GM12878 (cell line): Measurements from ENCODE around the gene PPBP. TPM values are rescaled to one million over a fixed set of nuclear protein-coding genes. Genes with fewer than 3 reads are reported as not detected.

ENCODE experiments used
- ATAC-seq: fragments of 200-7000 bp; cut with Tn5 transposase; 3 replicates; pipeline ENCODE4 v1.9.1; 2020; ENCODE audit warnings: mild to moderate bottlenecking, moderate library complexity
- BruUV-seq: library from RNA; stranded (reverse); fragments of 400-500 nt; replicated peaks from 2 replicates; lab custom pipeline; 2021; lab: Mats Ljungman, UMichigan
- CTCF ChIA-PET: fragments of 300-600 bp; sonication (Branson Sonifier 250); formaldehyde crosslinking; extraction: SDS; loops from one replicate; lab custom pipeline; 2021; ENCODE audit warnings: inconsistent platforms; lab: Yijun Ruan, JAX
- POLR2A ChIA-PET: fragments of 350-600 bp; formaldehyde crosslinking; extraction: SDS; loops from one replicate; lab custom pipeline; 2021; ENCODE audit warnings: inconsistent platforms; lab: Charles Lee
- RAD21 ChIA-PET: fragments of 300-600 bp; sonication (Branson Sonifier 250); formaldehyde crosslinking; loops from one replicate; lab custom pipeline; 2023; ENCODE audit warnings: antibody characterized with exemption; ENCODE audit not compliant: unreplicated experiment; lab: Charles Lee
- SMC1A ChIA-PET: fragments of 300-600 bp; sonication (Branson Sonifier 250); formaldehyde crosslinking; loops from one replicate; lab custom pipeline; 2023; ENCODE audit not compliant: unreplicated experiment, uncharacterized antibody; lab: Charles Lee
- DNase-seq: peaks from one replicate; pipeline ENCODE4 v3.0.0-alpha.2; 2011; ENCODE audit warnings: low read depth, low spot score
- FAIRE-seq: peaks from 3 replicates; lab custom pipeline; 2011; peaks lifted over from hg19 to GRCh38; lab: Jason Lieb, UNC
- H2AFZ ChIP-seq: 2 replicates; pipeline ENCODE4 v1.6.0; 2011; ENCODE audit warnings: low read depth, low read length, control low read depth; ENCODE audit not compliant: control insufficient read depth
- H3K27ac ChIP-seq: 2 replicates; pipeline ENCODE4 v1.5.1; 2011; ENCODE audit warnings: control low read depth; ENCODE audit not compliant: control insufficient read depth, insufficient read depth
- H3K27me3 ChIP-seq, 2 experiments: replicated peaks in 1 of 2; 2 replicates each; pipeline versions ENCODE4 v1.6.0 to v1.6.1; 2011; ENCODE audit warnings: low read length in 1 of 2; ENCODE audit not compliant: control insufficient read depth in 2 of 2, insufficient read depth in 2 of 2
- H3K36me3 ChIP-seq, 2 experiments: 2 replicates each; pipeline ENCODE4 v1.5.1; 2011; ENCODE audit warnings: low read length in 1 of 2; ENCODE audit not compliant: control insufficient read depth in 2 of 2, insufficient read depth in 2 of 2
- H3K4me1 ChIP-seq: 2 replicates; pipeline ENCODE4 v1.6.1; 2011; ENCODE audit warnings: mild to moderate bottlenecking, low read length, moderate library complexity, mixed read lengths; ENCODE audit not compliant: control insufficient read depth, insufficient read depth
- H3K4me2 ChIP-seq: 2 replicates; pipeline ENCODE4 v1.6.0; 2011; ENCODE audit warnings: control low read depth; ENCODE audit not compliant: control insufficient read depth, insufficient read depth
- H3K4me3 ChIP-seq: fragments of 200-600 bp; sonication (generic); 2 replicates; pipeline ENCODE4 v1.5.1; 2016
- H3K79me2 ChIP-seq: 2 replicates; pipeline ENCODE4 v1.6.0; 2011; ENCODE audit warnings: low read length; ENCODE audit not compliant: control insufficient read depth, insufficient read depth
- H3K9ac ChIP-seq: 2 replicates; pipeline ENCODE4 v1.8.0; 2011; ENCODE audit warnings: low read length, control low read depth, mixed read lengths; ENCODE audit not compliant: control insufficient read depth, insufficient read depth
- H3K9me3 ChIP-seq: replicated peaks from 3 replicates; pipeline ENCODE4 v1.5.1; 2011; ENCODE audit warnings: mild to moderate bottlenecking, low read length; ENCODE audit not compliant: control insufficient read depth, insufficient read depth
- H4K20me1 ChIP-seq: 2 replicates; pipeline ENCODE4 v1.6.0; 2011; ENCODE audit not compliant: control insufficient read depth, insufficient read depth
- BACH1 ChIP-seq: fragments of 450-650 bp; IDR thresholded peaks from 2 replicates; pipeline ENCODE4 v1.6.1; 2017; ENCODE audit warnings: mild to moderate bottlenecking, borderline replicate concordance
- CHD1 ChIP-seq: IDR thresholded peaks from 2 replicates; pipeline ENCODE4 v1.6.1; 2012; ENCODE audit warnings: low read depth, low read length, improper control_type of control experiment
- HDGF ChIP-seq: fragments of 450-650 bp; IDR thresholded peaks from 2 replicates; pipeline ENCODE4 v1.6.1; 2016; ENCODE audit warnings: antibody characterized with exemption
- MEF2A ChIP-seq: IDR thresholded peaks from 2 replicates; pipeline ENCODE4 v1.6.1; 2011; ENCODE audit warnings: low read depth, mild to moderate bottlenecking, low read length, moderate library complexity; ENCODE audit not compliant: insufficient read depth
- PAX8 ChIP-seq: fragments of 450-650 bp; IDR thresholded peaks from 2 replicates; pipeline ENCODE4 v1.6.1; 2017; ENCODE audit warnings: mild to moderate bottlenecking, moderate library complexity
- PML ChIP-seq: IDR thresholded peaks from 2 replicates; pipeline ENCODE4 v1.6.1; 2012; ENCODE audit warnings: low read length, inconsistent platforms
- RAD51 ChIP-seq: fragments of 450-650 bp; IDR thresholded peaks from 2 replicates; pipeline ENCODE4 v1.6.1; 2016; ENCODE audit warnings: moderate library complexity, mild to moderate bottlenecking, inconsistent platforms
- RB1 ChIP-seq: fragments of 450-650 bp; formaldehyde crosslinking; IDR thresholded peaks from 2 replicates; pipeline ENCODE4 v1.6.1; 2017; ENCODE audit warnings: mild to moderate bottlenecking, borderline replicate concordance
- SRF ChIP-seq, 2 experiments: IDR thresholded peaks; 2 replicates each; pipeline ENCODE4 v1.6.1; 2011; ENCODE audit warnings: low read depth in 2 of 2, low read length in 2 of 2, mild to moderate bottlenecking in 1 of 2, moderate library complexity in 1 of 2
- STAT3 ChIP-seq: IDR thresholded peaks from 2 replicates; pipeline ENCODE4 v1.6.1; 2011; ENCODE audit warnings: low read depth, low read length, improper control_type of control experiment
- TAF1 ChIP-seq: IDR thresholded peaks from 2 replicates; pipeline ENCODE4 v1.6.1; 2011; ENCODE audit warnings: mild to moderate bottlenecking, low read depth, low read length, borderline replicate concordance
- WGBS: methylation state at CpG from one replicate; pipeline ENCODE4 v1.1.6; 2016; ENCODE audit warnings: low lambda C conversion rate; ENCODE audit not compliant: insufficient replicate concordance, insufficient coverage; ENCODE audit errors: missing lambda C conversion rate; 5-methylcytosine and 5-hydroxymethylcytosine counted together
- in situ Hi-C: fragments of 300-500 bp; cut with MboI; formaldehyde crosslinking; loops from 9 replicates; pipeline ENCODE4 v1.14.3; 2018; ENCODE audit warnings: mixed read lengths
- intact Hi-C: fragments of 100-400 bp; cut with micrococcal nuclease; formaldehyde crosslinking; loops from one replicate; pipeline ENCODE4 v1.14.2; 2022; ENCODE audit not compliant: unreplicated experiment
- polyA plus RNA-seq, 11 experiments: library from polyadenylated mRNA; depleted of rRNA in 4 of 11; unstranded in 6 of 11; stranded (reverse) in 5 of 11; fragments of >200 nt; fragmentation: Nextera tagmentation in 4 of 11; fragmentation: Illumina TruSeq in 1 of 11; extraction: Ambion mirVana in 4 of 11; extraction: Trizol in 1 of 11; gene quantifications; 1 replicate in 1 of 11; 2 replicates in 10 of 11; pipeline versions ENCODE4 v1.2.1 to v1.2.3, GENCODE V29; 2011 to 2016; ENCODE audit warnings: inconsistent platforms in 2 of 11, missing spikeins in 2 of 11, low read depth in 1 of 11
- total RNA-seq, 4 experiments: library from RNA; depleted of rRNA in 3 of 4; stranded (reverse); fragments of >200 nt in 3 of 4; fragmentation: Illumina TruSeq in 1 of 4; extraction: Trizol in 1 of 4; gene quantifications; 2 replicates each; pipeline versions ENCODE4 v1.2.1 to v1.2.3, GENCODE V29; 2013 to 2021
- TF ChIP-seq, protein P1 (sequence below): fragments of 150-350 bp; IDR thresholded peaks from 2 replicates; pipeline ENCODE4 v1.6.1; 2014; ENCODE audit warnings: mild to moderate bottlenecking, low read depth, low read length
- TF ChIP-seq, protein P2 (sequence below): IDR thresholded peaks from 2 replicates; pipeline ENCODE4 v1.6.1; 2011; ENCODE audit warnings: low read depth, low read length, improper control_type of control experiment, borderline replicate concordance
- TF ChIP-seq, protein P3 (sequence below): fragments of 450-650 bp; IDR thresholded peaks from 2 replicates; pipeline ENCODE4 v1.6.1; 2017; ENCODE audit warnings: mild to moderate bottlenecking, low read depth, inconsistent platforms; ENCODE audit not compliant: poor library complexity, severe bottlenecking

Gene PPBP
- total and polyA plus RNA-seq, 10 of the 15 experiments (the other 5 are each of a cell fraction or from before 2014, with no cell fraction given): not detected

DNA sequence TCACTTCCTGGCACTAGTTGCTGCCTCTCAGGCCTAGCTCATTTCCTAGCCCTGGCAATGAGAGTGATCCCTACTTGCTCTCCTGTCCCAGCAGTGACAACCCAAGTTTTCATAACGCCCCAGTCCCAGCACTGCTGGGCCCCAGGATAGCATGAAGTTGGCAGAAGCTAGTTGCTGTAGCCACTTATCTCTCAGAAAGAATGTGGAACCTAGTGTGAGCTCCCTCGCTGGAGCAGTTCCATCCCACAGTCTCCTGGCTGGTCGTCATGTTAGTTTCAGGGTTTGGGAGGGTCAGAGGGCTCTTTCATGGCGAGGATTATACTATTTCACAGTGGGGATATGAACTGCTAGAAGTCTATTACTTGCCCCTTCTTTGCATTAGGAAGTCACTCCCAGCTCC, 11.3 kb downstream of the PPBP start:
- no peaks in the 10 kb centered on the region; a peak in 1 of 4 replicates for H3K27me3 ChIP-seq
- no peak overlapping the region for H3K27ac ChIP-seq
- ChIA-PET SMC1A (no interaction called here), POLR2A (interaction anchor here (1.2 kb wide), 1 partner anchor 14 kb away, joined by 3 read pairs; no protein-coding TSS in a partner anchor), RAD21 (no interaction called here), CTCF (no interaction called here)
- no peak overlapping the region for H3K9ac ChIP-seq
- ATAC-seq (no peak), FAIRE-seq (no peak), DNase-seq (no peak)
- BruUV-seq: no TSS peak
- no peaks in the 10 kb centered on the region for H3K36me3 ChIP-seq
- H4K20me1 ChIP-seq: no peaks in the 10 kb centered on the region
- intact Hi-C loops: no loop called here
- H3K4me3 ChIP-seq: no peak overlapping the region
- no peaks in the 10 kb centered on the region for H3K79me2 ChIP-seq
- WGBS: 25% methylated on average over 4 of the region's 4 CpGs
- H3K4me1 ChIP-seq: no peaks in the 10 kb centered on the region
- in situ Hi-C loops: no loop called here
- no peak overlapping the region for H3K4me2 ChIP-seq
- TF ChIP-seq SRF (IDR thresholded peaks at IDR 0.05; ENCODE audit: low read depth in 2 of 2, low read length in 2 of 2) (no peak), MEF2A (no peak), HDGF (no peak), STAT3 (no peak), RB1 (no peak), CHD1 (no peak)
- TF ChIP-seq, protein P1, sequence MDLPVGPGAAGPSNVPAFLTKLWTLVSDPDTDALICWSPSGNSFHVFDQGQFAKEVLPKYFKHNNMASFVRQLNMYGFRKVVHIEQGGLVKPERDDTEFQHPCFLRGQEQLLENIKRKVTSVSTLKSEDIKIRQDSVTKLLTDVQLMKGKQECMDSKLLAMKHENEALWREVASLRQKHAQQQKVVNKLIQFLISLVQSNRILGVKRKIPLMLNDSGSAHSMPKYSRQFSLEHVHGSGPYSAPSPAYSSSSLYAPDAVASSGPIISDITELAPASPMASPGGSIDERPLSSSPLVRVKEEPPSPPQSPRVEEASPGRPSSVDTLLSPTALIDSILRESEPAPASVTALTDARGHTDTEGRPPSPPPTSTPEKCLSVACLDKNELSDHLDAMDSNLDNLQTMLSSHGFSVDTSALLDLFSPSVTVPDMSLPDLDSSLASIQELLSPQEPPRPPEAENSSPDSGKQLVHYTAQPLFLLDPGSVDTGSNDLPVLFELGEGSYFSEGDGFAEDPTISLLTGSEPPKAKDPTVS: no peak
- no peaks in the 10 kb centered on the region for H3K9me3 ChIP-seq
- H2AFZ ChIP-seq: no peak overlapping the region

DNA sequence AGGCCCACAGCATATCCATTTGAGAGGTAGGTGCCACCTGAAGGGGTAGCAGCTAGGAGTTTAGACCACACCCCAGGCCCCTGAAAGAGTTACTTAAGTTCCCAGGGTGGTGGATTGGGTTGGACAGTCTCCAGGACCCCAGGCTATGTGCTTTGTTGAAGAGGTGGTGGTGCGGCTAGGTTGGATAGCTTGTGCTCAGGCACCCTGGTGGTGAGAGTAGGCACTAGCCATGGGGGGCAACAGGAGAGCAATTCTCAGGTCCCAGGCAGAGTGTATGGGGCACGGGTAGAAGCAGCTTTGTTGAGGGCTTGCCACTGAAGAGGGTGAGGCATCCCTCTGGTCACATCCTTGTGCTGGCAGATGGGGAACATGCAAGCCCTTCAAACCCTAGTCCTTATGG, 11.8 kb downstream of the PPBP start:
- no peak overlapping the region for H3K27ac ChIP-seq
- in situ Hi-C loops (no loop called here), intact Hi-C loops (no loop called here)
- H3K9me3 ChIP-seq: no peaks in the 10 kb centered on the region
- FAIRE-seq (no peak), DNase-seq (no peak), ATAC-seq (no peak)
- H3K9ac ChIP-seq: no peak overlapping the region
- SMC1A ChIA-PET: no interaction called here
- CTCF ChIA-PET: no interaction called here
- no peak overlapping the region for H2AFZ ChIP-seq
- no peaks in the 10 kb centered on the region for H4K20me1 ChIP-seq
- RAD21 ChIA-PET: no interaction called here
- H3K27me3 ChIP-seq: no peaks in the 10 kb centered on the region
- H3K79me2 ChIP-seq: no peaks in the 10 kb centered on the region
- no TSS peak for BruUV-seq
- H3K4me2 ChIP-seq: no peak overlapping the region
- WGBS: 47% methylated on average over 2 of the region's 2 CpGs
- H3K4me3 ChIP-seq: no peak overlapping the region
- no peaks in the 10 kb centered on the region for H3K4me1 ChIP-seq
- POLR2A ChIA-PET: interaction anchor here (1.2 kb wide), 1 partner anchor 14 kb away, joined by 3 read pairs; no protein-coding TSS in a partner anchor
- H3K36me3 ChIP-seq: no peaks in the 10 kb centered on the region
- TF ChIP-seq RAD51 (no peak), PML (no peak), PAX8 (no peak), BACH1 (no peak), TAF1 (no peak)
- TF ChIP-seq, protein P2, sequence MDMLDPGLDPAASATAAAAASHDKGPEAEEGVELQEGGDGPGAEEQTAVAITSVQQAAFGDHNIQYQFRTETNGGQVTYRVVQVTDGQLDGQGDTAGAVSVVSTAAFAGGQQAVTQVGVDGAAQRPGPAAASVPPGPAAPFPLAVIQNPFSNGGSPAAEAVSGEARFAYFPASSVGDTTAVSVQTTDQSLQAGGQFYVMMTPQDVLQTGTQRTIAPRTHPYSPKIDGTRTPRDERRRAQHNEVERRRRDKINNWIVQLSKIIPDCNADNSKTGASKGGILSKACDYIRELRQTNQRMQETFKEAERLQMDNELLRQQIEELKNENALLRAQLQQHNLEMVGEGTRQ: no peak
- TF ChIP-seq, protein P3, sequence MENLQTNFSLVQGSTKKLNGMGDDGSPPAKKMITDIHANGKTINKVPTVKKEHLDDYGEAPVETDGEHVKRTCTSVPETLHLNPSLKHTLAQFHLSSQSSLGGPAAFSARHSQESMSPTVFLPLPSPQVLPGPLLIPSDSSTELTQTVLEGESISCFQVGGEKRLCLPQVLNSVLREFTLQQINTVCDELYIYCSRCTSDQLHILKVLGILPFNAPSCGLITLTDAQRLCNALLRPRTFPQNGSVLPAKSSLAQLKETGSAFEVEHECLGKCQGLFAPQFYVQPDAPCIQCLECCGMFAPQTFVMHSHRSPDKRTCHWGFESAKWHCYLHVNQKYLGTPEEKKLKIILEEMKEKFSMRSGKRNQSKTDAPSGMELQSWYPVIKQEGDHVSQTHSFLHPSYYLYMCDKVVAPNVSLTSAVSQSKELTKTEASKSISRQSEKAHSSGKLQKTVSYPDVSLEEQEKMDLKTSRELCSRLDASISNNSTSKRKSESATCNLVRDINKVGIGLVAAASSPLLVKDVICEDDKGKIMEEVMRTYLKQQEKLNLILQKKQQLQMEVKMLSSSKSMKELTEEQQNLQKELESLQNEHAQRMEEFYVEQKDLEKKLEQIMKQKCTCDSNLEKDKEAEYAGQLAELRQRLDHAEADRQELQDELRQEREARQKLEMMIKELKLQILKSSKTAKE: no peak
